Left ventricle myocardium inferior (tissue), 1 donor: Measurements from ENCODE around the gene SH2B2. TPM values are rescaled to one million over a fixed set of nuclear protein-coding genes. Genes with fewer than 3 reads are reported as not detected.

ENCODE experiments used
- DNase-seq: peaks from one replicate; pipeline ENCODE4 v3.0.0-alpha.2; 2020
- H3K27ac ChIP-seq: fragments of 200-600 bp; replicated peaks from 2 replicates; pipeline ENCODE4 v1.8.0; 2021
- H3K27me3 ChIP-seq: fragments of 200-600 bp; 2 replicates; pipeline ENCODE4 v1.8.0; 2021; ENCODE audit warnings: low read depth
- H3K36me3 ChIP-seq: fragments of 200-600 bp; 2 replicates; pipeline ENCODE4 v1.8.0; 2021
- H3K4me1 ChIP-seq: fragments of 200-600 bp; 2 replicates; pipeline ENCODE4 v1.8.0; 2021
- H3K4me3 ChIP-seq: fragments of 200-600 bp; 2 replicates; pipeline ENCODE4 v1.8.0; 2021; ENCODE audit warnings: mild to moderate bottlenecking, moderate library complexity
- H3K9me3 ChIP-seq: fragments of 200-600 bp; replicated peaks from 2 replicates; pipeline ENCODE4 v1.8.0; 2021
- intact Hi-C: fragments of 100-400 bp; cut with micrococcal nuclease; formaldehyde crosslinking; loops from one replicate; pipeline ENCODE4 v1.11.0; 2022
- total RNA-seq: library from RNA; stranded (reverse); fragmentation: NEBNext Ultra II Directional; extraction: Animal tissue kit (Norgen Biotek cat#: 25700); gene quantifications from one replicate; pipeline ENCODE4 v1.2.1, GENCODE V29; 2021
- TF ChIP-seq, protein P1 (sequence below): fragments of 200-600 bp; IDR thresholded peaks from 2 replicates; pipeline ENCODE4 v1.8.0; 2021; ENCODE audit warnings: antibody characterized with exemption, mild to moderate bottlenecking, borderline replicate concordance
- donor health status: DM: no; HTN: yes; CAD: no; lungs with severe emphysema.

Gene SH2B2
- total RNA-seq, 1 donor from 2014 or later, result 1.0 TPM

- intact Hi-C loops, result no loop called here
- TF ChIP-seq, protein P1, sequence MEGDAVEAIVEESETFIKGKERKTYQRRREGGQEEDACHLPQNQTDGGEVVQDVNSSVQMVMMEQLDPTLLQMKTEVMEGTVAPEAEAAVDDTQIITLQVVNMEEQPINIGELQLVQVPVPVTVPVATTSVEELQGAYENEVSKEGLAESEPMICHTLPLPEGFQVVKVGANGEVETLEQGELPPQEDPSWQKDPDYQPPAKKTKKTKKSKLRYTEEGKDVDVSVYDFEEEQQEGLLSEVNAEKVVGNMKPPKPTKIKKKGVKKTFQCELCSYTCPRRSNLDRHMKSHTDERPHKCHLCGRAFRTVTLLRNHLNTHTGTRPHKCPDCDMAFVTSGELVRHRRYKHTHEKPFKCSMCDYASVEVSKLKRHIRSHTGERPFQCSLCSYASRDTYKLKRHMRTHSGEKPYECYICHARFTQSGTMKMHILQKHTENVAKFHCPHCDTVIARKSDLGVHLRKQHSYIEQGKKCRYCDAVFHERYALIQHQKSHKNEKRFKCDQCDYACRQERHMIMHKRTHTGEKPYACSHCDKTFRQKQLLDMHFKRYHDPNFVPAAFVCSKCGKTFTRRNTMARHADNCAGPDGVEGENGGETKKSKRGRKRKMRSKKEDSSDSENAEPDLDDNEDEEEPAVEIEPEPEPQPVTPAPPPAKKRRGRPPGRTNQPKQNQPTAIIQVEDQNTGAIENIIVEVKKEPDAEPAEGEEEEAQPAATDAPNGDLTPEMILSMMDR, result no peak
Measured at GRCh38 chr7:102254521-102254920, 32.1 kb upstream of the SH2B2 start.

DNA sequence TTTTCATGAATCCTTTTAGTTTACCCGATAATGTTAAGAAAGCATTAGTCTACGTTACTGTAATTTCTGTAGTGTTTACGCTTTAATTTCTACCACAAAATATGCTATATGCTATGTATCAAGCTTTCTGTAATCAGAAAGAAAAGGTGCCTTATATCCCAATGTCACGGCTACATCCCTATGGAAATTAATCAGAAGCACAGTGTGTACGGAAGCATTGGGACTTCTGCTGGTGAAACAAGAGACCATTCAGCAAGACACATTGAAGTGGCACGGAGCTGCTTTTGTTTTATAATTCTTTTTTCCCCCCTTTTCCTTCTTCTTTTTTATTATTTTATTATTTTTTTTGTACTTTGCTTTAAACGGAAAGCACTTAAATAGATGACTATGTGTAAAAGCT lies 31.2 kb upstream of the SH2B2 start:
- no peak overlapping the region for H3K27ac ChIP-seq
- H3K4me3 ChIP-seq, result no peak overlapping the region
- H3K27me3 ChIP-seq, result no peaks in the 10 kb centered on the region
- H3K4me1 ChIP-seq, result no peaks in the 10 kb centered on the region
- H3K9me3 ChIP-seq, result no peaks in the 10 kb centered on the region
- TF ChIP-seq, protein P1, result no peak
- peaks cover 1% of the 10 kb centered on the region for H3K36me3 ChIP-seq
- no peak for DNase-seq
- intact Hi-C loops, result no loop called here

More at GRCh38 chr7:102254521-102254920, 32.1 kb upstream of the SH2B2 start:
- no peak overlapping the region for H3K4me3 ChIP-seq
- DNase-seq, result no peak
- no peaks in the 10 kb centered on the region for H3K27me3 ChIP-seq
- peaks cover 11% of the 10 kb centered on the region for H3K36me3 ChIP-seq
- H3K9me3 ChIP-seq, result no peaks in the 10 kb centered on the region
- H3K4me1 ChIP-seq, result no peaks in the 10 kb centered on the region
- H3K27ac ChIP-seq, result no peak overlapping the region

DNA sequence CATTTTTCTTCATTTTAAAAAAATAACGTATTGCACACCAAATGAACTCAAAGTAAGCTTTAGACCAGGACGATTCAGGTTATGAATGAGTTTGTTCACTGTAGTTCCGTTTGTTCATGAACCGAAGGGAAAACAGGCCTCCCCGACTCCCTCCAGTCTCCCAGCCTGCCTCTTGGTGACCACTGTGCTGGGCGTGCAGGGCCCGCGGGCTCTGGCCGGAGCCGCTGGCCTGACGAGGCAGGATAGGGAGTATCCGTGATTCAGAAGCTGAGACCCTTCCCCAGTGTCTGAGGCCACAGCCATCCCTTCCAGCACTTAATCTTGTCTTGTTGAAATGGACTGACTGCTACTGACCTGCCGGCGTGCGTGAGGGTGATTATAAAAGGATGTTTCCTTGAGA lies 30.8 kb upstream of the SH2B2 start:
- intact Hi-C loops, result no loop called here
- Histone ChIP-seq H3K27me3 (no peaks in the 10 kb centered on the region), H3K27ac (no peak overlapping the region), H3K36me3 (no peaks in the 10 kb centered on the region), H3K4me3 (no peak overlapping the region), H3K9me3 (no peaks in the 10 kb centered on the region), H3K4me1 (no peaks in the 10 kb centered on the region)
- DNase-seq, result no peak
- TF ChIP-seq, protein P1, result no peak

DNA sequence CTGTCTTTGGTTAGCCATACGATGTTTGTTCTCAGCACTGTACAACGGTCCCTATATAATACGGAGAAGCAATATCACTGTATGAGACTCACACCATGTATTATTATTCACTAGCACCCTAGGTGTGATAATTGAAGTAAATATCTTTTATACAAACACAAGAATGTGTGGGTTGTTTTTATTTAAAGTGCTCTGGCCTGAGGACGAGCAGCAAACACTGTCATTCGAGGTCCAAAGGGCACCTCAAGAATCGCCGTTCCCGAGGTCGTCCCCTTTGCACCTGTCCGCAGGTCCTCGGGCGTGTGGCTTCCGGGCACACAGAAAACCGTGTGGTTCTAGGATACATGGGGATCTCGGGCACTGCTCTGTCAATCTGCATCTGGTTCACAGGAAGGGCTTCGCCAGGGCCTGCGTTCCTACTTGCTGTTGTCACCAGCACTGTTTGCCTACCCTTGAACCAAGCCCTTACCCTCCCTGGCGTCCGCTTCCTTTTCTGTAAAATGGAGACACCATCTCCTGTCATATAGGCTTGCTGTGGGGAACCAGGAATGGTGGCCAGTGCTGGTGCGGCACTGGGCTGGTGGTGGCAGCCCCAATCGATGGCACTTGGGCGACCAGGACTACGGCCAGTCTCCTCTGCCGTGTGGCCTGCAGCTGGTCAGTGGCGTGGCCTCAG lies 28.5 kb upstream of the SH2B2 start:
- Histone ChIP-seq H3K36me3 (no peaks in the 10 kb centered on the region), H3K27ac (no peak overlapping the region), H3K4me3 (no peak overlapping the region), H3K27me3 (no peaks in the 10 kb centered on the region), H3K9me3 (no peaks in the 10 kb centered on the region), H3K4me1 (no peaks in the 10 kb centered on the region)
- TF ChIP-seq, protein P1, result no peak
- no peak for DNase-seq
- intact Hi-C loops, result no loop called here

- DNase-seq, result no peak
- Histone ChIP-seq H3K36me3 (no peaks in the 10 kb centered on the region), H3K9me3 (no peaks in the 10 kb centered on the region), H3K4me3 (no peak overlapping the region), H3K27me3 (no peaks in the 10 kb centered on the region), H3K27ac (no peak overlapping the region), H3K4me1 (no peaks in the 10 kb centered on the region)
- TF ChIP-seq, protein P1, result no peak
- intact Hi-C loops, result no loop called here
Measured at GRCh38 chr7:102258749-102259107, 27.9 kb upstream of the SH2B2 start.

DNA sequence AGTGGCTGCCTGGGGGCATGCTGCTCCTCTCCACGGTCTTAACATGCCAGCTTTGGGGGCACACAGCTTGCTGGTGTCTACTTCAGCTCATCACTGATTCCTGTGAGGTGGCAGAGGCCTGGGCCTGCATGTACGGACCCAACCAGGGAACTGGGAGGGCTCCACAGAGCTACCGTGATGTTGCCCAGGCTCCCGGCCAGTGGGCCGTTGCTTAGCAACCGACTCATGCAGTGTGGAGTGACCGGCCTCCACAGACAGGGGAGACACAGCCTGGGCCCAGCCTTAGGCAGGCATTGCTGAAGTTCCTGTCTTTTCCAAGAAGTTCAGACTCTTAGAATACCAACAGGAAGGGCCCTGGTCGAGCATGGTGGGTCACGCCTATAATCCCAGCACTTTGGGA lies 25.8 kb upstream of the SH2B2 start:
- Histone ChIP-seq H3K9me3 (no peaks in the 10 kb centered on the region), H3K4me3 (no peak overlapping the region), H3K27ac (no peak overlapping the region), H3K27me3 (no peaks in the 10 kb centered on the region), H3K36me3 (no peaks in the 10 kb centered on the region), H3K4me1 (no peaks in the 10 kb centered on the region)
- intact Hi-C loops, result no loop called here
- TF ChIP-seq, protein P1, result no peak
- peak; percentile 49 for DNase-seq
